WTC11 (cell line): ENCODE data around the gene IZUMO1. TPM values are rescaled to one million over a fixed set of nuclear protein-coding genes. Genes with fewer than 3 reads are reported as not detected.

Experiments
- AFF4 ChIP-seq: sonication (generic); formaldehyde crosslinking; IDR thresholded peaks from 2 replicates; pipeline ENCODE4 v1.8.1; 2023; ENCODE audit warnings: mild to moderate bottlenecking, missing genetic modification reagents, borderline replicate concordance
- CREM ChIP-seq: sonication (generic); formaldehyde crosslinking; IDR thresholded peaks from 2 replicates; pipeline ENCODE4 v1.8.1; 2022; ENCODE audit warnings: mild to moderate bottlenecking, missing genetic modification reagents, moderate library complexity
- E2F4 ChIP-seq: sonication (generic); formaldehyde crosslinking; IDR thresholded peaks from 2 replicates; pipeline ENCODE4 v1.8.1; 2022; ENCODE audit warnings: low read depth, mild to moderate bottlenecking, moderate library complexity, missing genetic modification reagents, borderline replicate concordance
- ELF4 ChIP-seq: sonication (generic); formaldehyde crosslinking; IDR thresholded peaks from 2 replicates; pipeline ENCODE4 v1.8.1; 2022; ENCODE audit warnings: low read depth, mild to moderate bottlenecking, moderate library complexity, missing genetic modification reagents
- ETV6 ChIP-seq: sonication (generic); formaldehyde crosslinking; IDR thresholded peaks from 2 replicates; pipeline ENCODE4 v1.8.1; 2022; ENCODE audit warnings: mild to moderate bottlenecking, missing genetic modification reagents
- FOXP1 ChIP-seq: sonication (generic); formaldehyde crosslinking; IDR thresholded peaks from 2 replicates; pipeline ENCODE4 v1.8.0; 2022; ENCODE audit warnings: missing genetic modification reagents, mild to moderate bottlenecking, moderate library complexity, borderline replicate concordance
- GRHL2 ChIP-seq: fragments of 250-450 bp; sonication (Bioruptor Pico); IDR thresholded peaks from 2 replicates; pipeline ENCODE4 v1.8.0; 2022; ENCODE audit warnings: mild to moderate bottlenecking, moderate library complexity; ENCODE audit not compliant: insufficient replicate concordance, severe bottlenecking
- KAT7 ChIP-seq: sonication (generic); formaldehyde crosslinking; IDR thresholded peaks from 2 replicates; pipeline ENCODE4 v1.8.1; 2023; ENCODE audit warnings: missing genetic modification reagents, mild to moderate bottlenecking, borderline replicate concordance
- MLX ChIP-seq: sonication (generic); formaldehyde crosslinking; IDR thresholded peaks from 2 replicates; pipeline ENCODE4 v1.8.1; 2023; ENCODE audit warnings: mild to moderate bottlenecking, missing genetic modification reagents, moderate library complexity
- NFE2L1 ChIP-seq: sonication (generic); formaldehyde crosslinking; IDR thresholded peaks from 2 replicates; pipeline ENCODE4 v1.8.1; 2023; ENCODE audit warnings: missing genetic modification reagents
- NR2C2 ChIP-seq: sonication (generic); formaldehyde crosslinking; IDR thresholded peaks from 2 replicates; pipeline ENCODE4 v1.8.0; 2022; ENCODE audit warnings: mild to moderate bottlenecking, missing genetic modification reagents
- PREB ChIP-seq: sonication (generic); formaldehyde crosslinking; IDR thresholded peaks from 2 replicates; pipeline ENCODE4 v1.8.1; 2022; ENCODE audit warnings: mild to moderate bottlenecking, missing genetic modification reagents, moderate library complexity, borderline replicate concordance
- RELA ChIP-seq: sonication (generic); formaldehyde crosslinking; IDR thresholded peaks from 2 replicates; pipeline ENCODE4 v1.8.1; 2022; ENCODE audit warnings: missing genetic modification reagents, mild to moderate bottlenecking, borderline replicate concordance
- SMAD3 ChIP-seq: sonication (generic); formaldehyde crosslinking; IDR thresholded peaks from 2 replicates; pipeline ENCODE4 v1.8.0; 2022; ENCODE audit warnings: missing genetic modification reagents, mild to moderate bottlenecking, borderline replicate concordance
- SMAD4 ChIP-seq: sonication (generic); formaldehyde crosslinking; IDR thresholded peaks from 2 replicates; pipeline ENCODE4 v1.8.0; 2022; ENCODE audit warnings: mild to moderate bottlenecking, missing genetic modification reagents
- SOX15 ChIP-seq: fragments of 250-450 bp; sonication (Bioruptor Pico); IDR thresholded peaks from 2 replicates; pipeline ENCODE4 v1.9.0; 2021; ENCODE audit warnings: mild to moderate bottlenecking
- ZBTB21 ChIP-seq: sonication (generic); formaldehyde crosslinking; IDR thresholded peaks from 2 replicates; pipeline ENCODE4 v1.8.1; 2023; ENCODE audit warnings: mild to moderate bottlenecking, missing genetic modification reagents, borderline replicate concordance
- ZNF121 ChIP-seq: sonication (generic); formaldehyde crosslinking; IDR thresholded peaks from 2 replicates; pipeline ENCODE4 v1.8.0; 2023; ENCODE audit warnings: missing genetic modification reagents
- ZNF138 ChIP-seq: sonication (generic); formaldehyde crosslinking; conservative IDR thresholded peaks from 2 replicates; pipeline ENCODE4 v1.8.1; 2022; ENCODE audit warnings: mild to moderate bottlenecking, moderate library complexity, missing genetic modification reagents
- ZNF232 ChIP-seq: sonication (generic); formaldehyde crosslinking; IDR thresholded peaks from 2 replicates; pipeline ENCODE4 v1.8.0; 2022; ENCODE audit warnings: mild to moderate bottlenecking, missing genetic modification reagents
- ZNF416 ChIP-seq: fragments of 250-450 bp; sonication (Bioruptor Pico); IDR thresholded peaks from 2 replicates; pipeline ENCODE4 v1.9.0; 2021; ENCODE audit warnings: mild to moderate bottlenecking, inconsistent platforms
- ZNF512 ChIP-seq: sonication (generic); formaldehyde crosslinking; IDR thresholded peaks from 2 replicates; pipeline ENCODE4 v1.8.1; 2022; ENCODE audit warnings: missing genetic modification reagents, borderline replicate concordance
- ZNF532 ChIP-seq: fragments of 250-450 bp; sonication (Bioruptor Pico); IDR thresholded peaks from 2 replicates; pipeline ENCODE4 v1.9.0; 2021; ENCODE audit warnings: mild to moderate bottlenecking, borderline replicate concordance
- total RNA-seq: library from RNA; stranded (reverse); gene quantifications from 3 replicates; pipeline ENCODE4 v1.2.3, GENCODE V29; 2021

Gene IZUMO1
- total RNA-seq, 1 experiment from 2014 or later: 2.2 TPM

- TF ChIP-seq PREB (CRISPR knock-in tag) (no peak), ETV6 (CRISPR knock-in tag) (no peak), FOXP1 (no peak; the same call in none of the 2 replicates), ZBTB21 (CRISPR knock-in tag) (no peak), MLX (CRISPR knock-in tag) (no peak), RELA (CRISPR knock-in tag) (no peak), ELF4 (CRISPR knock-in tag) (no peak), ZNF232 (CRISPR knock-in tag) (no peak), ZNF416 (CRISPR knock-in tag) (no peak), NR2C2 (CRISPR knock-in tag) (no peak), ZNF512 (CRISPR knock-in tag) (no peak), CREM (peak; percentile 35; the same call in 1 of the 2 replicates), E2F4 (CRISPR knock-in tag) (no peak), GRHL2 (CRISPR knock-in tag) (no peak), ZNF532 (CRISPR knock-in tag) (no peak), AFF4 (no peak), SMAD4 (CRISPR knock-in tag) (no peak), NFE2L1 (CRISPR knock-in tag) (no peak), ZNF121 (no peak), KAT7 (no peak), SMAD3 (CRISPR knock-in tag) (no peak), ZNF138 (CRISPR knock-in tag) (no peak), SOX15 (CRISPR knock-in tag) (no peak)
Observed at GRCh38 chr19:48738557-48739403, 7.9 kb downstream of the IZUMO1 start (continued).
